GM21447 (cell line): Measurements from ENCODE around the gene RNASE13.
"Not testable (repeated sequence)": the region's sequence is repeated elsewhere in the genome, so short reads cannot be mapped to it uniquely, and the experiment has no call there.

Source experiments
- ATAC-seq: cut with Tn5 transposase; IDR thresholded peaks from one replicate; pipeline ENCODE4 v1.9.1; 2021; ENCODE audit not compliant: unreplicated experiment

The RNASE13 gene

DNA sequence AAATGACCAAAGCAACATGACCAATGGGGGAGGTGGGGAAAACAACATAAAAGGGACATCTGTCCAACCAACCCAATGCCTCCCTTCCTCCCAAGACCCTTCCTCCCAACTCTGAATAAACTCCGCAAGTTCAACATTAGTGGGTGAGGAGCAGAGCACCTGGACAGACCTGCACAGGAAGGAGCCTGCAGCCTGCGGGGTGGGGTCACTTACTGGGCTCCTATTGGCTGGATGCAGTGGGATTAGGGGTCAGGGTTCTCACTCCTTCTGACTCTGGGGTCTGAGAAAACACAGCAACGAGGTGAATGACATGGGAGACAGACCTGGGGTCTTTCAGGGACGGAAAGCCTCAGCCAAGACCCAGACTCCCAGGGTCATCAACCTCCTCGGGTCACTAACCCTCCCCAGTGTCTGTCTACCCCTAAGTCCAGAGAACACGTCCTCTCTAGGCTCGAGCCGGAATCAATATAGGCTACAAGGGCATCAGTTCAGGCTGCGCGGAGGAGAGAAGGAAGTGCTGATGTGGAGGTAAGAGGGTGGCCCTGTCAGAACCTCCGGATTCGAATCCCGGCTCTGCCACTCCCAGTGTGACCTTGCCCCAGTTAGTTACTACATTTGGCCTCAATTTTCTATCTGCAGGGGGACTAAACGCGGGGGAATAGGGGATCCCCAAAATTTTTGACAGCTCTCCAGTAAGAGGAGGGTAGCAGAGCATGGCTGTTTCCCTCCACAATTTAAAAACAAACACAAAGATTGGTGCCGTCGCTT, 10.6 kb downstream of the RNASE13 start:
- ATAC-seq = no peak

DNA sequence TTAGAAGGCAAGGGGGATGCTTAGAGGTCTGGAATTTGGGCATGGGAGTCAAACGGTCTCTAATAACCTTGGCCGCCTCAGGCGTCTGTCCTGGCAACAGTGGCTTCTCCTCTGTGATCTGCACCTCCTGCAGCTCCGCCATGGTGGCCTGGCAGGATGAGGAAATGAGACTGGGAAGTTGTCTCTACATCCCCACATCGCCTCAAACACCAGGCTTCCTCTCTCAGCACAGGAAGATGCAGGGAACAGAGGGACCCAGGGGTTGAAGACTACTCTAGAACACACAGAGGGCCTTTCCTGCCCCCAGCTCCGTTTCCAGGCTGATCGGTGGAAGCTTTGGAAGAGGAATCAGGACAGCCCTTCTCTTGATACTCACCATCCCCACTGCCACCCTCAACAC, 11.4 kb downstream of the RNASE13 start:
- no peak for ATAC-seq

DNA sequence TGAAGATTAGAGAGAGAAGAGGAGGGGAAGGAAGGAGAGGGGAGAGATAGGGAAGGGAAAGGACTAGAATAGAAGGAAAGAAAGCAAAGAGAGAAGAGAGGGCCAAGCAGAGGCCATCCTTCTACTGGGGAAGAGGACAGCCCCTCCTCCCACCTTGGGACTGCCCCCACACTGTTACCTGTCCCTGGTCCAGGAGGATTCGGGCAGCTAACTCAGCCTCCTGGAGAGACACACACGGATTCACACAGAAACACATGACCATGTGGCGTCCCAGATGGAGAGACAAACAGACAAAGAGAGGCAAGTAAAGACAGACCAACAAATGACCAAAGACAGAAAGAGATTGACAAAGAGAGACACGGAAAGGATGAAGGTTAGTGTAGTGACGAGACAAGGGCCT, 11.9 kb downstream of the RNASE13 start:
- ATAC-seq = no peak

- ATAC-seq = no peak
Measured at GRCh38 chr14:21020977-21021545, 13.5 kb downstream of the RNASE13 start.

- ATAC-seq = no peak
Measured at GRCh38 chr14:21019366-21019765, 15.2 kb downstream of the RNASE13 start.

- no peak for ATAC-seq
Measured at GRCh38 chr14:21018781-21019180, 15.8 kb downstream of the RNASE13 start.

DNA sequence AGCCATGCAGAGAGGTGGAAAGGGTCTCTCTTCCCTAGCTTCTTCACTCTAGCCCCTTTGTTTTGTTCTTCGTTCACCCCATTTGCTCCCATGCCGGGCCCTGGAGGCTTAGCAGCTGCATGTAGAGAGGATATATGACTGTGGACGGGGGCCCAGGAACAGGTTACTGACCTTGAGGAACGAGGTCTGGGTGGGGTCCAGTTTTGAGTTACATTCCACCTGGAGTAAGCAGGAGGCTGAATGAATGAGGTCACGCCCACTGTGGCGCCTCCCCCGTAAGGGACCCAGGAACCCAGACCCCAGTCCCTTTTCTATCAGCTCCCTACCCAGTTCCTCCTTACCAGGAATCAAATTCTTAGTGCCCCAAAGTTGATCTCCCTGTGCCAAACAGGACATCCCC, 16.3 kb downstream of the RNASE13 start:
- no peak for ATAC-seq

GRCh38 chr14:21017528-21018245, 16.9 kb downstream of the RNASE13 start:
- ATAC-seq = no peak

- ATAC-seq = no peak
Measured at GRCh38 chr14:21016413-21017190, 18.0 kb downstream of the RNASE13 start.

DNA sequence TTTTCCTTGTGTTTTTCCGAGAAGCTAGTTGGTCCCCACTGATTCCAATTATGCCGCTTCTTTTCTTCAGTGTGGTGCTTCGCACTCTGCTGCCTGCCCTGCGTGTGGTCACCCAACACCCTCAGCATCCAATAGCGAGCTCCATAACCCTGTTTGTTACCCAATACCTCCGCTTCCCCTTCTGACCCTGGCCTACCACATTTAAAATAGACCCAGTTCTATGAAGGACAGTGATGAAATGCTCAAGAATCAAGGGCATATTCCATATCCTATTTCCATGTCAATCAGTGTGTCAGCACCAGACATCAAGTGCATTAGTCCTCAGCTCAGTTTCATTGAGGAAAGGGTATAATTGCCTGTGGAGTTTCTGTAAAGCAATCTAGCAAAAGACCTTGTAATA, 19.3 kb downstream of the RNASE13 start:
- ATAC-seq = no peak

DNA sequence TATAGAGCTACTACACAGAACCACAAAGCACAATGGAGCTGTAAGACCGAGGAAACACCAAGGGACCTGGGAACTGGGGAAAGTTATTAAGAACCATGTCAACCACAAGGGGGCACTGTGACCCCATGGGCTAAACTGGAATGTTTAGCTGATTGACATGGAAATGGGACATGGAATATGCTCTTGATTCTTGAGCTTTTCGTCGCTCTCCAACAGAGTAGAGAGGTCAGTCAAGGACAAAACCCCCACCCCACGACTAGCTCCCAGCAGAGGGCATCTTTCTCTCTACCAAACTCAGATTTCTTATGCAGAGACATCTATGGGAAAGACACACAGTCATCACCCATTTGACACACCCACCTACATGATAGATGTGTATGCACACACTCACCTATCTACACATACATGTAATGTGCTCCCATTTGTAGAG, 19.8 kb downstream of the RNASE13 start:
- no peak for ATAC-seq

- ATAC-seq = no peak
Measured at GRCh38 chr14:21011136-21011535, 23.5 kb downstream of the RNASE13 start.

GRCh38 chr14:21009721-21010120, 24.9 kb downstream of the RNASE13 start:
- not testable (repeated sequence) for ATAC-seq

DNA sequence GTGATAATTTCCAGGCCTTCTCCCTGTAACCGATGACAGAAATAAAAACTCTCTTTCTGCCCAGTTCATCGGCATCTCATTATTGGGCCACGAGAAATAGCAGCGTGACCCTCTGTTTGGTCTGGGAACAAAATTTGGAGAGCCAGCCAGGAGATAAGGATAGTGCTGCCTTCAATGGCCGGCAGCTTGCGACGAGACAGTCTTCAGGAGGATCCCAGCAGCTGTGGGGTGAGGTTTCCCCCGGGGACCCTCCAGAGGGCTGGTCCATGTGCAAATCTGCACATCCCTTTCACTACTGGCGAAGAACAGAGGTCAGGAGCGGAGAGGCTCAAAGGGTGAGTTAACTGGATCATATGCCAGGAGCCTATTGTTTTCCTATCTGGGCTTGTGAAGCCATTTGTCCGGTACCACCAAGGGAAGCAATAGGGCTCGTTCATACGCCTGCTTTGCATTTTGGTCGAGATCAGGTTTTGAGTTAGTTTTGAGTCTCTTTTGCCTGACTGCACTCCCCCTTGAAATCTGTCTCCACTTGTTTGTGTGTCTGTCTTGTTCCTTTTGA, 30.7 kb downstream of the RNASE13 start:
- no peak for ATAC-seq

- no peak for ATAC-seq
Measured at GRCh38 chr14:21001218-21001617, 33.4 kb downstream of the RNASE13 start.

- no peak for ATAC-seq
Measured at GRCh38 chr14:20999591-20999990, 35.0 kb downstream of the RNASE13 start.

DNA sequence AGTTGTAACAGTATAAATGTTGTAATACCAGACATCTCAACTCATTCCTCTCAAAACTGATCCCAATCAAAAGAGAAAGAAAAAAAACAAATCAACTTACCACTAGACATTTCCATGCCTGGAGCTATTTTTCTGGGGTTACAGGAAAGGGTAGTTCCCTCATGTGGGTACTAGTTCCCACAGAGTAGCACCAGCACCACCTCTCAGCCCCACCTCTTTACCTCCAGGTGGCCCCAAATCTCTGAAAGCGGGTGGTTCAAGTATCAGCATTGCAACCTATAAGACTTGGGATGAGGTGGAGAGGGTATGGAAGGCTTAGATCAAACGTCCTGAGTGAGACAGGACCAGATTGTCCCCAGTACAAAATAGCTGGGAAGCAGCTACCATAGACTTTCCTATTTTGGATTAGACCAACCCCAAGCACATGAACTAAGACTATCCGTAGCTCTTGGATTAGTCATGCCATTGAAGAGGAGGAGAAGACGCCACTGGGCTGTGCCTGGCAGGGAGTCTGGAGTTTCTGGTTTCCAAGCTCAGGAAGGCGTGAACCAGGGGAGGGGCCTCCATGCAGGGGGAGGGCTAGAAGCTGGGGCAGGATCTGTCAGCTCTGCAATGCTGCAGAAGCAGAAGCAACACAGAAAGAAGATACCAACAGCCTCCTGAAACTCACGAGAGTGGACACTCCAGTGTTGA, 35.8 kb downstream of the RNASE13 start, which contains the start of gene SLC39A2:
Gene SLC39A2, plus strand, starts transcription at position 620 of the 693 bp plus-strand sequence. CDS start 154 bp downstream, outside the sequence.
- no peak for ATAC-seq

DNA sequence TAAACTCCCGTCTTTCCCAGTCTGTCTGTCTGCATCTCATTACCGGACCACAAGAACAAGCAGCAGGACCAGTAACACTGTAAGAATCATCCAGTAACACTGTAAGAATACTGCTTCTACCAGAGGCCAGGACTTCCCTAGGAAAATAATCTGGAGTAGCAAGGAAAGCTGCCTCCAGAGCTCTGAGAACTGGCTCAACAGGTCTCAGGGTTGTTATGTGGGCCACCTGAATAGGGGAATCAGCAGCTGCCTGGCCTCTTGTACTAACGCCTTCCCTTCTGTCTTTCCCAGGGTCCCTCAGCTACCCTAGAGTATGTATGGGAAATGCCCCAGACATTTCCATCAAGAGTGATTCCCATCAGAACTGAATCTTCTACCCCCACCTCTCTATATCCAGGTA, 36.5 kb downstream of the RNASE13 start:
- ATAC-seq = no peak

DNA sequence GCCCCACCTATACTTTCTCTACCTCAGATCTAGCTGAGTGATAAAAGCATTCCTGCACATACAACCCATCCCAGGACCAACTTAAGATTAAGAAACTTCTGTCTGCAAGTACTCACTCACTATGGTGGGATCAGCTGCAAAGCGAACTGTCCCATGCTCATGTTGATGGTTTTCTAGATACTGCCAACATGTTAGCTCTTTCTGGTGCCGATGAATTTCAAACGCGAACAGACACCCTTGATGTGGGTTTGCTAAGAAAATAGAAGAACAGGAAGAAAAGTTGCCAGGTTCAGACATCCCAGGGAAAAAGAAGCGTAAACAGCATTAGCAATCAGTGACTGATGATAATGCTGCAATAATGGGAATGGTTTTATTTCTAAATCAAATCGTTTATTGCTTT, 37.0 kb downstream of the RNASE13 start:
- no peak for ATAC-seq

DNA sequence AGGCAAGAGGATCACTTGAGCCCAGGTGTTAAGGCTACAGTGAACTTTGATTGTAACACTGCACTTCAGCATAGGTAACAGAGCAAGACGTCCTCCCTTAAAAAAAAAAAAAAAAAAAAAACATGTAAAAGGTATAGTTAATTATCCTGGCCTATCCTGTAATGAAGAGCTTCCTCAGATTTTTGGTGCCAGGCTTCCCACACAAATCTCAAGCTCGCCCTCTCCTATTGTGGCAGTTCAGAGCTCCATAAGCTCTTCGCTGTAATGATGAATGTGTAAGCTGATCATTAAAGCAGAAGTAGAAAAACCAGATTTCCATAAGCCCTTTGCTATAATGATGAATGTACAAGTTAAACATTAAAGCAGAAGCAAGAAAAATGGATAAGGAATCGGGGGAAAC, 37.5 kb downstream of the RNASE13 start:
- no peak for ATAC-seq
